ENCODE measurements around the gene CARNS1.

CARNS1 gene

GRCh38 chr11:67415501-67416304 is at the start of gene CARNS1:
Gene CARNS1 (plus strand): TSS chr11:67415678. CDS start chr11:67416200, 522 bp downstream.
- DNase-seq: no peak

- no peak for DNase-seq
Observed at GRCh38 chr11:67365736-67366444, 49.6 kb upstream of the CARNS1 start.

- no peak for DNase-seq
Observed at GRCh38 chr11:67366546-67366945, 48.9 kb upstream of the CARNS1 start.

- DNase-seq: no peak
Observed at GRCh38 chr11:67366961-67367760, 48.3 kb upstream of the CARNS1 start.

GRCh38 chr11:67367761-67368227 is 47.7 kb upstream of the CARNS1 start:
- no peak for DNase-seq

- DNase-seq: no peak
Observed at GRCh38 chr11:67368621-67369020, 46.9 kb upstream of the CARNS1 start.

- DNase-seq: no peak
Observed at GRCh38 chr11:67369275-67369674, 46.2 kb upstream of the CARNS1 start.

- peak; percentile 18 for DNase-seq
Observed at GRCh38 chr11:67369801-67370284, 45.6 kb upstream of the CARNS1 start.

GRCh38 chr11:67370351-67371076 is 45.0 kb upstream of the CARNS1 start:
- no peak for DNase-seq

GRCh38 chr11:67371189-67371910 is 44.1 kb upstream of the CARNS1 start:
- no peak for DNase-seq

GRCh38 chr11:67371911-67372320 is 43.6 kb upstream of the CARNS1 start:
- DNase-seq: no peak

GRCh38 chr11:67372321-67372992 is 43.0 kb upstream of the CARNS1 start:
- DNase-seq: no peak

GRCh38 chr11:67372993-67373647 is 42.4 kb upstream of the CARNS1 start, which contains the start of gene CLCF1:
Gene CLCF1 (minus strand): TSS chr11:67373598. CDS start chr11:67373539, 59 bp downstream.
- no peak for DNase-seq

GRCh38 chr11:67373648-67374570 is 41.6 kb upstream of the CARNS1 start:
- no peak for DNase-seq

GRCh38 chr11:67374571-67375281 is 40.8 kb upstream of the CARNS1 start:
- DNase-seq: no peak

GRCh38 chr11:67375320-67376055 is 40.0 kb upstream of the CARNS1 start:
- no peak for DNase-seq

GRCh38 chr11:67376063-67376820 is 39.2 kb upstream of the CARNS1 start:
- no peak for DNase-seq

Data from NCI-H2107 (cell line).